Trophoblast cell (in vitro differentiated cells and primary cell): ENCODE data around the gene AFG3L2.

Experiments used
- DNase-seq, 2 donors: peaks; one replicate each; pipeline ENCODE4 v3.0.0-alpha.2; 2016
- H2AFZ ChIP-seq: 2 replicates; pipeline ENCODE4 v1.6.1; 2013; ENCODE audit warnings: low read length, moderate library complexity, mild to moderate bottlenecking; ENCODE audit not compliant: insufficient read depth, poor library complexity
- H2AK5ac ChIP-seq: 2 replicates; pipeline ENCODE4 v1.6.1; 2013; ENCODE audit warnings: mild to moderate bottlenecking, low read length
- H2BK120ac ChIP-seq: 2 replicates; pipeline ENCODE4 v1.6.1; 2013; ENCODE audit warnings: low read length, mild to moderate bottlenecking, moderate library complexity; ENCODE audit not compliant: insufficient read depth, poor library complexity
- H2BK12ac ChIP-seq: 2 replicates; pipeline ENCODE4 v1.6.1; 2013; ENCODE audit warnings: mild to moderate bottlenecking, low read length, moderate library complexity
- H2BK5ac ChIP-seq: 2 replicates; pipeline ENCODE4 v1.6.1; 2013; ENCODE audit warnings: low read length, low read depth, moderate library complexity, mild to moderate bottlenecking; ENCODE audit not compliant: poor library complexity
- H3K14ac ChIP-seq: 2 replicates; pipeline ENCODE4 v1.6.1; 2013; ENCODE audit warnings: mild to moderate bottlenecking, low read length
- H3K18ac ChIP-seq: 2 replicates; pipeline ENCODE4 v1.6.1; 2013; ENCODE audit warnings: mild to moderate bottlenecking, low read length
- H3K23ac ChIP-seq: 2 replicates; pipeline ENCODE4 v1.6.1; 2013; ENCODE audit warnings: low read length
- H3K27ac ChIP-seq: 2 replicates; pipeline ENCODE4 v1.5.1; 2013; ENCODE audit warnings: low read depth, mild to moderate bottlenecking, inconsistent platforms, low read length, moderate library complexity
- H3K27me3 ChIP-seq: 2 replicates; pipeline ENCODE4 v1.6.1; 2013; ENCODE audit warnings: inconsistent platforms, mild to moderate bottlenecking, low read length, moderate library complexity; ENCODE audit not compliant: insufficient read depth
- H3K36me3 ChIP-seq, 2 experiments: 1 replicate in 1 of 2; 2 replicates in 1 of 2; pipeline ENCODE4 v1.6.1; 2013; ENCODE audit warnings: low read length in 2 of 2, mild to moderate bottlenecking in 2 of 2, moderate library complexity in 1 of 2; ENCODE audit not compliant: insufficient read depth in 2 of 2, control insufficient read depth in 1 of 2
- H3K4ac ChIP-seq: 2 replicates; pipeline ENCODE4 v1.6.1; 2013; ENCODE audit warnings: low read depth, mild to moderate bottlenecking, low read length, moderate library complexity
- H3K4me1 ChIP-seq, 2 experiments: 1 replicate in 1 of 2; 2 replicates in 1 of 2; pipeline ENCODE4 v1.6.1; 2013; ENCODE audit warnings: low read length in 2 of 2, mild to moderate bottlenecking in 2 of 2, moderate library complexity in 1 of 2; ENCODE audit not compliant: insufficient read depth in 2 of 2, control insufficient read depth in 1 of 2
- H3K4me2 ChIP-seq: 2 replicates; pipeline ENCODE4 v1.6.1; 2013; ENCODE audit warnings: inconsistent platforms, mild to moderate bottlenecking, low read length, moderate library complexity
- H3K4me3 ChIP-seq: 2 replicates; pipeline ENCODE4 v1.5.1; 2013; ENCODE audit warnings: mild to moderate bottlenecking, low read depth, low read length, inconsistent platforms
- H3K79me1 ChIP-seq: one replicate; pipeline ENCODE4 v1.6.1; 2013; ENCODE audit warnings: low read length
- H3K79me2 ChIP-seq: 2 replicates; pipeline ENCODE4 v1.6.1; 2013; ENCODE audit warnings: low read length, mild to moderate bottlenecking; ENCODE audit not compliant: control insufficient read depth, insufficient read depth, poor library complexity
- H3K9ac ChIP-seq: 2 replicates; pipeline ENCODE4 v1.6.1; 2013; ENCODE audit warnings: mild to moderate bottlenecking, low read length
- H3K9me3 ChIP-seq: 2 replicates; pipeline ENCODE4 v1.6.1; 2013; ENCODE audit warnings: low read depth, mild to moderate bottlenecking, control low read depth, inconsistent platforms, low read length; ENCODE audit not compliant: insufficient read depth
- H4K12ac ChIP-seq: 2 replicates; pipeline ENCODE4 v1.6.1; 2013; ENCODE audit warnings: low read depth, mild to moderate bottlenecking, low read length, moderate library complexity
- H4K8ac ChIP-seq: 2 replicates; pipeline ENCODE4 v1.6.1; 2013; ENCODE audit warnings: low read depth, mild to moderate bottlenecking, low read length, moderate library complexity
- H4K91ac ChIP-seq: one replicate; pipeline ENCODE4 v1.6.1; 2013; ENCODE audit warnings: low read depth, mild to moderate bottlenecking, low read length, moderate library complexity
- WGBS: extraction: QIAGEN DNeasy Blood & Tissue Kit; methylation state at CpG from one replicate; pipeline ENCODE4 v1.1.7; 2013; ENCODE audit warnings: missing lambda C conversion rate; ENCODE audit not compliant: insufficient read length, insufficient coverage; ENCODE audit errors: extremely low coverage; 5-methylcytosine and 5-hydroxymethylcytosine counted together

Gene AFG3L2

DNA sequence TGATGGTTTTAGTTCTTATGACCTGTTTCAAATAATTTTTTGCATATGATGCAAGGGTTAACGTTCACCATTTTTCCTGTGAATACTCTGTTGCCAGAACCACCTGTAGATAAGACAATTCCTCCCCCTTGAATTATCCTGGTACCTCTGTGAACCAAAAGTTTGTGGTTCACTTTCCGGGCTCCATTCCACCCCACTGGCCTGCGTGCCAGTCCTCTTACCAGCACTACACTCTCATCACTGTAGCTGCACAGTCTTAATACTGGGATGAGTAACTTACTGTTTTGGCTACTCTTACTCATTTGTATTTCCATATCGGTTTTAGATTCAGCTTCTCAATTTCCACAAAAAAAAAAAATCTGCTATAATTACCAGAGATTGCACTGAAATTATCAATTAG, 34.4 kb downstream of the AFG3L2 start:
- Histone ChIP-seq H3K4me1 (peaks cover 5% of the 10 kb centered on the region in 2 experiments), H4K12ac (no peak overlapping the region), H4K8ac (no peak overlapping the region), H2AFZ (no peak overlapping the region), H3K4me2 (no peak overlapping the region), H2BK12ac (no peak overlapping the region), H3K9ac (no peak overlapping the region), H4K91ac (no peak overlapping the region), H3K27ac (no peak overlapping the region), H3K79me1 (no peaks in the 10 kb centered on the region), H2BK120ac (no peak overlapping the region), H3K14ac (no peak overlapping the region), H2AK5ac (no peak overlapping the region), H3K79me2 (no peaks in the 10 kb centered on the region), H3K23ac (no peak overlapping the region), H3K27me3 (no peaks in the 10 kb centered on the region), H3K4ac (no peak overlapping the region), H3K36me3 (peaks cover 31 to 45% of the 10 kb centered on the region in 2 experiments), H3K18ac (no peak overlapping the region), H3K4me3 (no peak overlapping the region), H2BK5ac (no peak overlapping the region), H3K9me3 (no peaks in the 10 kb centered on the region)
- no peak for DNase-seq
- no CpG with 5 or more reads among the region's 4 CpGs for WGBS

DNA sequence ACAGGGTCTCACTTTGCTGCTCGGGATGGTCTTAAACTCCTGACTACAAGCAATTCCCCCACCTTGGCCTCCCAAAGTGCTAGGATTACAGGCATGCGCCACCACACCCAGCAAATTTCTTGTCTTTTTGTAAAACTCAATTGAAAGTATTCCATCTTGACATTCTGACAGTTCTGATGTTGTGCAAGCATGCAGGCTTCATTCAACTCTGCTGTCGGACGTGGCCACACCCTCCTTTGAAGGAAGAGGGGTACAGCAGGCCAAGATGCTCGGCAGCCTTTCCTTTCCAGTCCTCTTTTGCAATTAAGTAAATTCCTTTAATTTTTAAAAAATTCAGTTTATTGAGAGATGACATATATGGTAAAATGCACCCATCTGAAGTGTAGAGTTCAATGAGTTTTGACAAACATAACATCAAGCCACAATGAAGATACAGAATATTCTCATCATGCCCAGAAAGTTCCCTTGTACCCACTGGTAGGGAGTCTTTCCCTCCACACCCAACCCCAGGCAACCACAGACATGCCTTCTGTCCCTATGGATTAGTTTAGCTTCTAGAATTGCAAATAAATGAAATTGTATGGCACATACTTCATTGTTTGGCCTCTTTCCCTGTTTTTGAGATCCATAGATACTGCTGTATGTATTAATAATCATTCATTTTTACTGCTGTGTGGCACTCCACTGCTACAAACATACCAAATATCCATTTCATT, 35.9 kb downstream of the AFG3L2 start:
- H2AK5ac ChIP-seq = no peak overlapping the region
- no peak overlapping the region for H4K8ac ChIP-seq
- H3K9ac ChIP-seq = no peak overlapping the region
- H4K12ac ChIP-seq = no peak overlapping the region
- no peak overlapping the region for H3K4me2 ChIP-seq
- H3K9me3 ChIP-seq = no peaks in the 10 kb centered on the region
- H2BK5ac ChIP-seq = no peak overlapping the region
- H3K27ac ChIP-seq = no peak overlapping the region
- H3K36me3 ChIP-seq = peaks cover 22 to 35% of the 10 kb centered on the region in 2 experiments
- no CpG with 5 or more reads among the region's 5 CpGs for WGBS
- H3K79me1 ChIP-seq = no peaks in the 10 kb centered on the region
- DNase-seq = no peak
- no peaks in the 10 kb centered on the region for H3K27me3 ChIP-seq
- no peak overlapping the region for H3K18ac ChIP-seq
- H2BK120ac ChIP-seq = no peak overlapping the region
- no peak overlapping the region for H3K4me3 ChIP-seq
- no peak overlapping the region for H2AFZ ChIP-seq
- H3K79me2 ChIP-seq = no peaks in the 10 kb centered on the region
- no peak overlapping the region for H3K23ac ChIP-seq
- H3K4ac ChIP-seq = no peak overlapping the region
- no peak overlapping the region for H2BK12ac ChIP-seq
- H3K14ac ChIP-seq = no peak overlapping the region
- H3K4me1 ChIP-seq = peaks cover 13 to 19% of the 10 kb centered on the region in 2 experiments
- no peak overlapping the region for H4K91ac ChIP-seq

DNA sequence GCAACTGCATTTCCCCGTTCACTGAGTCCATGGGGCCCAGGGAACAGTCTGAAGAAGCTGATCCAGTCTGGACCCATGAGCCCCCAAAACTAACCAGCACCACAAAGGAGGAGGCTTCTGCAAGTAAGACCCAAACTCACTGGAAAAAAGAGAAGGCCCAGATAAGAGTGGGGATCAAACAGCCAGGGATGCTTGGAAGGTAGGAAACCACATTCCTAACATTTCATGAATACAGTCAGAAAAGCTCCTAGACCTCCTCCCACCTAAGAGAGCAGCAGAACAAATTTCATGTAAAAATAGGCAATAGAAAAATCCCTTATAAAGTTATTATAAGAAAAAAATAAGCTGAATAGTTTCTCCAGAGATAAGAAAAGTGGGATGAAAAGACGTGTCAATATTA, 38.6 kb downstream of the AFG3L2 start:
- no peaks in the 10 kb centered on the region for H3K27me3 ChIP-seq
- H3K27ac ChIP-seq = no peak overlapping the region
- no peak overlapping the region for H4K91ac ChIP-seq
- no peaks in the 10 kb centered on the region for H3K9me3 ChIP-seq
- H2AFZ ChIP-seq = no peak overlapping the region
- WGBS = no CpG with 5 or more reads among the region's 2 CpGs
- no peak overlapping the region for H3K4ac ChIP-seq
- no peak overlapping the region for H2BK5ac ChIP-seq
- peaks cover 32 to 36% of the 10 kb centered on the region in 2 experiments for H3K4me1 ChIP-seq
- no peaks in the 10 kb centered on the region for H3K79me2 ChIP-seq
- H3K23ac ChIP-seq = no peak overlapping the region
- peak overlapping the region; percentile 9 for H3K4me2 ChIP-seq
- no peak for DNase-seq
- H2BK120ac ChIP-seq = no peak overlapping the region
- H3K4me3 ChIP-seq = no peak overlapping the region
- H4K8ac ChIP-seq = no peak overlapping the region
- H3K79me1 ChIP-seq = peaks cover 3% of the 10 kb centered on the region
- no peak overlapping the region for H3K9ac ChIP-seq
- no peak overlapping the region for H2BK12ac ChIP-seq
- H3K18ac ChIP-seq = no peak overlapping the region
- no peak overlapping the region for H3K14ac ChIP-seq
- no peak overlapping the region for H4K12ac ChIP-seq
- H2AK5ac ChIP-seq = no peak overlapping the region
- H3K36me3 ChIP-seq = peaks cover 12 to 27% of the 10 kb centered on the region in 2 experiments

DNA sequence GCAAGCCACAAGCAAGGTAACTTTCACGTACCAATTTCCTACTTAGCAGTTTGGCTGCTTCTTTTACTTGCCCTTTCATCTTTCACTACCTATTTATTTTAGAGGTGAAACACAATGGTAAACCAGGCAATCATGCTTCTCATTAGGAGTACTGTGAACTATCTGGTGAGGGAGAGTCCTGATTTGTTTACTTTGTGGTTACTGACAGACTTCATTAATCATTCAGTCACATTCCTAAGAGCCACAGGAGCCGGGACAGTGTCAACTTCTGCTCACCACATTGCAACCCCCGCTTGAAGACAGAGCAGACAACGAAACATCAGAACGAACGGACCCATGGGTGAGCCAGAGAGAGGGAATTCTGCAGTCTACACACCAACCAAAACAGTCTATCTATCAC, 40.1 kb downstream of the AFG3L2 start:
- Histone ChIP-seq H3K4ac (no peak overlapping the region), H3K14ac (no peak overlapping the region), H4K91ac (no peak overlapping the region), H3K79me2 (no peaks in the 10 kb centered on the region), H3K18ac (no peak overlapping the region), H2BK12ac (no peak overlapping the region), H3K4me2 (peak overlapping the region; percentile 5), H3K23ac (no peak overlapping the region), H2BK120ac (no peak overlapping the region), H3K36me3 (peaks cover 7 to 23% of the 10 kb centered on the region in 2 experiments), H3K4me1 (peaks cover 32 to 36% of the 10 kb centered on the region in 2 experiments), H3K9ac (no peak overlapping the region), H2AFZ (no peak overlapping the region), H2BK5ac (no peak overlapping the region), H4K12ac (no peak overlapping the region), H3K4me3 (no peak overlapping the region), H3K27ac (no peak overlapping the region), H3K9me3 (no peaks in the 10 kb centered on the region), H3K27me3 (no peaks in the 10 kb centered on the region), H2AK5ac (no peak overlapping the region), H4K8ac (no peak overlapping the region), H3K79me1 (peaks cover 3% of the 10 kb centered on the region)
- DNase-seq = no peak
- no CpG with 5 or more reads among the region's 6 CpGs for WGBS
